ENCODE data around the gene CBARP. TPM values are rescaled to one million over a fixed set of nuclear protein-coding genes. Genes with fewer than 3 reads are reported as not detected.

CBARP gene
- total RNA-seq, 1 donor from 2014 or later: 1.0 TPM

- ATAC-seq (no peak), DNase-seq (no peak)
- Histone ChIP-seq H3K4me1 (no peaks in the 10 kb centered on the region), H3K36me3 (peaks cover 70% of the 10 kb centered on the region), H3K9me3 (no peaks in the 10 kb centered on the region), H3K27me3 (no peaks in the 10 kb centered on the region), H3K4me3 (no peak overlapping the region), H3K27ac (no peak overlapping the region)
- no peak for TF ChIP-seq CTCF (IDR thresholded peaks at IDR 0.05)
- intact Hi-C loops (cut with DNase I): no loop called here
Observed at GRCh38 chr19:1224847-1225246, 13.0 kb downstream of the CBARP start.

GRCh38 chr19:1224047-1224825 lies 13.6 kb downstream of the CBARP start:
- Histone ChIP-seq H3K4me3 (no peak overlapping the region), H3K27me3 (no peaks in the 10 kb centered on the region), H3K4me1 (no peaks in the 10 kb centered on the region), H3K27ac (no peak overlapping the region), H3K9me3 (no peaks in the 10 kb centered on the region), H3K36me3 (peaks cover 70% of the 10 kb centered on the region)
- DNase-seq: no peak
- ATAC-seq: no peak
- TF ChIP-seq CTCF (IDR thresholded peaks at IDR 0.05): no peak
- intact Hi-C loops (cut with DNase I): no loop called here

DNA sequence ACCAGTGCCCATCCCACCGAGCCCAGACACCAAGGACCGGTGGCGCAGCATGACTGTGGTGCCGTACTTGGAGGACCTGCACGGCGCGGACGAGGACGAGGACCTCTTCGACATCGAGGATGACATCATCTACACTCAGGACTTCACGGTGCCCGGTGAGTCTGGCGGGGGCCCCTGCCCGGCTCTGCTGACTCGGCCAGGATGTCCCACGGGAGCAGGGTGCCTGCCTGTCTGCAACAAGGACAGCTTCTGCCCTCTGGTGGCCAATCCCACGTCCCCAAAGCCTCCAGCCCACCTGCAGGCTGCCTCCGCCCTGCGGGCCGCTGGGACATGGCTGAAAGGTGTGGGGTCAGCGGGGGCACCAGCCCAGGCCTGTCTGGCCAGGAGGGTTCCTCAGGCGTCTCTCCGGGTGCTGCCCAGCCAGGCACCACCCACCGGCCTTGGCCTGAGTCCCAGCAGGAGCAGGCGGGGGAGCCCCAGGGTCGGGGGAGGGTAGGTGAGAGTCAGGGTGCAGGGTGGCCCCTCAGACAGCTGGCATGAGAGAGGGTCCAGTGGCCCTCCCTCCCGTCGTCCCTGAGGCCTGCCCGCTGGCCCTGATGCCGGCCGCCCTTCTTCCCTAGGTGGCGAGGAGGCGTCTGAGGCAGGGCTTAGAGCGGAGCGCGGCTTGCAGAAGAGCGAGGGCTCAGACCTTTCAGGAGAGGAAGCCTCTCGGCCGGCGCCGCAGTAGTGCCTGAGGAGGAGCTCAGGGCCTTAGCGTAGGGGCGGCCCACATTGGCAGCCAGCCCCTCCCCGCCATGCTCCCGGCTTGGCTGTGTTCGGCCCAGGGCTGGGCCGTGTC lies 14.6 kb downstream of the CBARP start:
- no peak for TF ChIP-seq CTCF (IDR thresholded peaks at IDR 0.05)
- Histone ChIP-seq H3K27me3 (no peaks in the 10 kb centered on the region), H3K4me3 (no peak overlapping the region), H3K36me3 (peaks cover 70% of the 10 kb centered on the region), H3K27ac (no peak overlapping the region), H3K4me1 (no peaks in the 10 kb centered on the region), H3K9me3 (no peaks in the 10 kb centered on the region)
- ATAC-seq (no peak), DNase-seq (no peak)
- intact Hi-C loops (cut with DNase I): no loop called here

GRCh38 chr19:1222394-1222793 lies 15.4 kb downstream of the CBARP start:
- Histone ChIP-seq H3K27me3 (no peaks in the 10 kb centered on the region), H3K27ac (no peak overlapping the region), H3K4me1 (peaks cover 3% of the 10 kb centered on the region), H3K36me3 (peaks cover 62% of the 10 kb centered on the region), H3K4me3 (no peak overlapping the region), H3K9me3 (no peaks in the 10 kb centered on the region)
- DNase-seq (no peak), ATAC-seq (no peak)
- intact Hi-C loops (cut with DNase I): no loop called here
- no peak for TF ChIP-seq CTCF (IDR thresholded peaks at IDR 0.05)

GRCh38 chr19:1221904-1222255 lies 15.9 kb downstream of the CBARP start:
- no peaks in the 10 kb centered on the region for H3K27me3 ChIP-seq
- DNase-seq (no peak), ATAC-seq (no peak)
- H3K4me1 ChIP-seq: peaks cover 6% of the 10 kb centered on the region
- H3K4me3 ChIP-seq: no peak overlapping the region
- TF ChIP-seq CTCF (IDR thresholded peaks at IDR 0.05): no peak
- peaks cover 57% of the 10 kb centered on the region for H3K36me3 ChIP-seq
- H3K9me3 ChIP-seq: no peaks in the 10 kb centered on the region
- H3K27ac ChIP-seq: no peak overlapping the region
- intact Hi-C loops (cut with DNase I): no loop called here

All from upper lobe of right lung (tissue), 1 donor.